IgD-negative memory B cell (primary cell): ENCODE data around the gene FKBP8. TPM values are rescaled to one million over a fixed set of nuclear protein-coding genes. Genes with fewer than 3 reads are reported as not detected.

Source experiments
- H3K27ac Mint-ChIP-seq, 3 donors: one replicate each; pipeline ENCODE4 v1.8.0; 2020 to 2022; ENCODE audit warnings: mild to moderate bottlenecking in 3 of 3, mixed read lengths in 3 of 3, moderate library complexity in 1 of 3
- H3K27me3 Mint-ChIP-seq: one replicate; pipeline ENCODE4 v1.8.0; 2021; ENCODE audit warnings: mixed read lengths
- H3K36me3 Mint-ChIP-seq: one replicate; pipeline ENCODE4 v1.8.0; 2020; ENCODE audit warnings: mild to moderate bottlenecking, mixed read lengths
- H3K4me1 Mint-ChIP-seq, 3 donors: one replicate each; pipeline ENCODE4 v1.8.0; 2020 to 2022; ENCODE audit warnings: mixed read lengths in 3 of 3, mild to moderate bottlenecking in 1 of 3
- H3K4me3 Mint-ChIP-seq, 4 donors: one replicate each; pipeline ENCODE4 v1.8.0; 2020 to 2022; ENCODE audit warnings: mild to moderate bottlenecking in 4 of 4, mixed read lengths in 4 of 4, moderate library complexity in 3 of 4
- H3K9me3 Mint-ChIP-seq, 3 donors: one replicate each; pipeline ENCODE4 v1.8.0; 2020 to 2021; ENCODE audit warnings: mixed read lengths in 3 of 3, mild to moderate bottlenecking in 1 of 3
- polyA plus RNA-seq: library from polyadenylated mRNA; unstranded; fragments of 300-500 nt; fragmentation: Illumina TruSeq; gene quantifications from one replicate; pipeline ENCODE4 v1.2.3, GENCODE V29; 2021

The FKBP8 gene
- polyA plus RNA-seq, 1 donor from 2014 or later, result 120 TPM

- peaks cover 15 to 17% (median 15%) of the 10 kb centered on the region in 3 donors for H3K4me1 Mint-ChIP-seq
- peak overlapping the region in 2 of 4 donors; percentile 54 to 66 for H3K4me3 Mint-ChIP-seq
- H3K36me3 Mint-ChIP-seq, result peaks cover 4% of the 10 kb centered on the region
- no peaks in the 10 kb centered on the region for H3K27me3 Mint-ChIP-seq
- peak overlapping the region in 2 of 3 donors; percentile 23 to 75 for H3K27ac Mint-ChIP-seq
- no peaks in the 10 kb centered on the region for H3K9me3 Mint-ChIP-seq
Observed at GRCh38 chr19:18574691-18575291, 31.4 kb upstream of the FKBP8 start.

GRCh38 chr19:18571564-18572344, 28.4 kb upstream of the FKBP8 start, which contains the start of gene UBA52:
Gene UBA52, plus strand, starts transcription at chr19:18571857. Its CDS starts 1,444 bp downstream, at chr19:18573301.
- H3K4me3 Mint-ChIP-seq, result peak within 1 kb of the TSS; percentile 93 to 99 (median 96)
- no peaks in the 10 kb centered on the region for H3K9me3 Mint-ChIP-seq
- peak within 1 kb of the TSS; percentile 95 to 98 (median 97) for H3K27ac Mint-ChIP-seq
- H3K36me3 Mint-ChIP-seq, result peaks cover 6% of the 10 kb centered on the region
- H3K27me3 Mint-ChIP-seq, result no peaks in the 10 kb centered on the region
- H3K4me1 Mint-ChIP-seq, result peaks cover 15 to 23% (median 21%) of the 10 kb centered on the region in 3 donors

GRCh38 chr19:18568367-18568766, 25.0 kb upstream of the FKBP8 start:
- peaks cover 12 to 23% (median 22%) of the 10 kb centered on the region in 3 donors for H3K4me1 Mint-ChIP-seq
- peak overlapping the region in 1 of 3 donors; percentile 39 for H3K27ac Mint-ChIP-seq

GRCh38 chr19:18566953-18567352, 23.6 kb upstream of the FKBP8 start:
- peaks cover 3 to 14% (median 12%) of the 10 kb centered on the region in 3 donors for H3K4me1 Mint-ChIP-seq
- no peaks in the 10 kb centered on the region for H3K27me3 Mint-ChIP-seq
- no peak overlapping the region for H3K4me3 Mint-ChIP-seq
- H3K9me3 Mint-ChIP-seq, result no peaks in the 10 kb centered on the region
- H3K36me3 Mint-ChIP-seq, result peaks cover 5% of the 10 kb centered on the region
- H3K27ac Mint-ChIP-seq, result no peak overlapping the region

More at GRCh38 chr19:18568367-18568766, 25.0 kb upstream of the FKBP8 start:
- Mint-ChIP-seq H3K9me3 (no peaks in the 10 kb centered on the region), H3K36me3 (peaks cover 6% of the 10 kb centered on the region), H3K27me3 (no peaks in the 10 kb centered on the region), H3K4me3 (peak overlapping the region in 1 of 4 donors; percentile 33)

GRCh38 chr19:18562086-18562485, 18.7 kb upstream of the FKBP8 start:
- no peaks in the 10 kb centered on the region for H3K27me3 Mint-ChIP-seq
- no peaks in the 10 kb centered on the region for H3K9me3 Mint-ChIP-seq
- no peak overlapping the region for H3K27ac Mint-ChIP-seq
- H3K4me1 Mint-ChIP-seq, result peaks cover 12 to 26% (median 19%) of the 10 kb centered on the region in 3 donors
- H3K36me3 Mint-ChIP-seq, result peaks cover 3% of the 10 kb centered on the region
- no peak overlapping the region for H3K4me3 Mint-ChIP-seq

GRCh38 chr19:18559685-18560084, 16.3 kb upstream of the FKBP8 start:
- Mint-ChIP-seq H3K9me3 (no peaks in the 10 kb centered on the region), H3K36me3 (peaks cover 3% of the 10 kb centered on the region), H3K27ac (peak overlapping the region; percentile 90 to 98 (median 97)), H3K27me3 (no peaks in the 10 kb centered on the region), H3K4me1 (peaks cover 12 to 24% (median 19%) of the 10 kb centered on the region in 3 donors), H3K4me3 (peak overlapping the region; percentile 9 to 97 (median 64))

- no peaks in the 10 kb centered on the region for H3K27me3 Mint-ChIP-seq
- peaks cover 12 to 24% (median 19%) of the 10 kb centered on the region in 3 donors for H3K4me1 Mint-ChIP-seq
- peaks cover 3% of the 10 kb centered on the region for H3K36me3 Mint-ChIP-seq
- H3K4me3 Mint-ChIP-seq, result peak overlapping the region; percentile 86 to 97 (median 92)
- H3K27ac Mint-ChIP-seq, result peak overlapping the region; percentile 90 to 98 (median 97)
- H3K9me3 Mint-ChIP-seq, result no peaks in the 10 kb centered on the region
Observed at GRCh38 chr19:18558604-18559003, 15.2 kb upstream of the FKBP8 start.

- no peaks in the 10 kb centered on the region for H3K9me3 Mint-ChIP-seq
- H3K36me3 Mint-ChIP-seq, result peaks cover 3% of the 10 kb centered on the region
Observed at GRCh38 chr19:18558202-18558555, 14.8 kb upstream of the FKBP8 start.

GRCh38 chr19:18557411-18558201, 14.2 kb upstream of the FKBP8 start, which contains the start of gene KXD1:
Gene KXD1, plus strand, starts transcription at chr19:18557870. Its CDS starts 4,187 bp downstream, at chr19:18562057.
- Mint-ChIP-seq H3K27me3 (no peaks in the 10 kb centered on the region), H3K9me3 (no peaks in the 10 kb centered on the region), H3K4me1 (peaks cover 12 to 24% (median 19%) of the 10 kb centered on the region in 3 donors), H3K4me3 (peak within 1 kb of the TSS; percentile 86 to 97 (median 92)), H3K27ac (peak within 1 kb of the TSS; percentile 90 to 98 (median 97)), H3K36me3 (peaks cover 3% of the 10 kb centered on the region)

More at GRCh38 chr19:18558202-18558555, 14.8 kb upstream of the FKBP8 start:
- Mint-ChIP-seq H3K4me1 (peaks cover 12 to 24% (median 19%) of the 10 kb centered on the region in 3 donors), H3K27me3 (no peaks in the 10 kb centered on the region), H3K4me3 (peak overlapping the region; percentile 86 to 97 (median 92)), H3K27ac (peak overlapping the region; percentile 90 to 98 (median 97))

- H3K4me3 Mint-ChIP-seq, result no peak overlapping the region
- no peaks in the 10 kb centered on the region for H3K36me3 Mint-ChIP-seq
- no peaks in the 10 kb centered on the region for H3K4me1 Mint-ChIP-seq
- H3K27me3 Mint-ChIP-seq, result no peaks in the 10 kb centered on the region
- H3K27ac Mint-ChIP-seq, result no peak overlapping the region
- H3K9me3 Mint-ChIP-seq, result no peaks in the 10 kb centered on the region
Observed at GRCh38 chr19:18551631-18552030, 8.3 kb upstream of the FKBP8 start.

- H3K4me1 Mint-ChIP-seq, result peaks cover 6 to 13% (median 11%) of the 10 kb centered on the region in 3 donors
- H3K9me3 Mint-ChIP-seq, result no peaks in the 10 kb centered on the region
- no peaks in the 10 kb centered on the region for H3K36me3 Mint-ChIP-seq
- peak overlapping the region; percentile 90 to 99 (median 94) for H3K4me3 Mint-ChIP-seq
- H3K27ac Mint-ChIP-seq, result peak overlapping the region; percentile 81 to 88 (median 86)
- no peaks in the 10 kb centered on the region for H3K27me3 Mint-ChIP-seq
Observed at GRCh38 chr19:18543814-18544475, 572 bp upstream of the FKBP8 start.

- Mint-ChIP-seq H3K36me3 (no peaks in the 10 kb centered on the region), H3K27ac (peak overlapping the region; percentile 64 to 97 (median 76)), H3K9me3 (no peaks in the 10 kb centered on the region), H3K4me1 (peaks cover 6 to 13% (median 11%) of the 10 kb centered on the region in 3 donors), H3K27me3 (no peaks in the 10 kb centered on the region), H3K4me3 (peak overlapping the region; percentile 81 to 94 (median 86))
Observed at GRCh38 chr19:18541992-18542940, 1.1 kb downstream of the FKBP8 start.

GRCh38 chr19:18541258-18541991, 1.9 kb downstream of the FKBP8 start:
- peak overlapping the region in 1 of 3 donors; percentile 72 for H3K27ac Mint-ChIP-seq
- H3K9me3 Mint-ChIP-seq, result no peaks in the 10 kb centered on the region
- no peaks in the 10 kb centered on the region for H3K36me3 Mint-ChIP-seq
- H3K4me3 Mint-ChIP-seq, result peak overlapping the region in 1 of 4 donors; percentile 85
- H3K4me1 Mint-ChIP-seq, result peaks cover 6 to 13% (median 11%) of the 10 kb centered on the region in 3 donors
- no peaks in the 10 kb centered on the region for H3K27me3 Mint-ChIP-seq
